GM21825 (cell line): ENCODE results near the gene ANGPT4.

Experiments used
- ATAC-seq: cut with Tn5 transposase; IDR thresholded peaks from one replicate; pipeline ENCODE4 v1.9.1; 2021; ENCODE audit warnings: mild to moderate bottlenecking, moderate library complexity; ENCODE audit not compliant: unreplicated experiment

ANGPT4 gene

DNA sequence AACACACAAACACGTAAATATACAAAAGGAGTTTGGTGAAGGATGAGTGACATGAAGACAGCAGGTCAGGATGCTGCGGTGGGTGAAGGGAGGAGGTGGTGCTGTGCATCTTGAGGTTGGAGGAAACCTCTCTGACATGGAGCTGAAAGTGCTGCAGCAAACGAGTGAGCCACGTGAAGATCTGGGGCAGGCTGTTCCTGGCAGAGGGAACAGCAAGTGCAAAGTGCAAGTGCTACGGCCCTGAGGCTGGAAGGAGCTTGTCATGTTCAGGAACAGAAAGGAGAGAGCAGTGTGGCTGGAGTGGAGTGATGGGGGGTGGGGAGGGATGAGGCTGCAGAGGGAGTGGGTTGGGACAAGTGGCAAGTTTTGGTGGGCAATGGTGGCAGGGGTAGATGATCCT lies 24.8 kb upstream of the ANGPT4 start:
- ATAC-seq = no peak

DNA sequence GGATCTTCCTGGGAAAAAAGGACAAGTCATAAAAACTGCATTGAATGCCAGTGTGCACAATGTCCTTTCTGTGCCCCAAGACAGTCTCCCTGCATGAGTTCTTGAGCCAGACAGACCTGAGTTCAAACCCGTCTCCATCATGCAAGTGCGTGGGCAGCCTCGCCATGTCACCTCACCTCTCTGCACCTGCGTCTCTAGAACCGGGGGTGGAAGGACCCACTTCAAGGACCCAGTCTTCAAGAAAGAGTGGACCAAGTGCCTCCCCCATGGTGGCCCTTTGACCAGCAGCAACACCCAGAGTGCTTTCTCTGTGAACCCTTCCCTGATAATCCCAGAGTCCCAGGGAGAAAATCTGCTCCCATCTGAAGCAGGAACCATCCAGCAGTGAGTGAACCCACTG lies 23.5 kb upstream of the ANGPT4 start:
- ATAC-seq = no peak

DNA sequence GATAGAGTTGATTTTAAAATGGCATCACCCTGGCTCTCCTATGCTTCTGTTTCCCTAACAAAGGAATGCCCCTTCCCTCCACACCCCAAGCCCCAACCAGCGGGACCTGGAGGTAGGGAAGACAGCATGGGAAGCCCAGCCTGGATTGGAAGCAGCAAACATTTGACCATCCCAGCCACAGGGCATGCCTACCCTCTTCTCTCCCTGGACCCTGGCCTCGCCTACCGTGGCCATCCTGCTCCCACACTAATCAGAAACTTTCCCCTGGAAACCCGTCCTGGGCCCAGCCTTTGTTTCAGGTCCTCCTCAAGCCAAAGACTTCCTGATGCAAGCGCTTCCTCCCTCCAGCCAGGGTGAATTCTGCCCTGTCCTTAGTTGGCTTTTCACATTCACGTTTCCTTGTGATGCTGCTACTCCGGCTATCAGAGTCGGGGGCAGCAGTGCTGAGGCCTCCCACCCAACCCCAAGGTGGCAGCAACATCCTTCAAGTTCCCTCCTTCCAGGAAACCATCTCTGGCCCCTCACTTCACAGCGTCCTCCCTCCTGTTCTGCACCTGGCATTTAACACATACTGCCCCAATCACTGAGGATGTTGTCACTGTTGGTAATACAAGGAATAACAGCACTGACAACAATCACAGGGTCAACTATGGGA lies 18.2 kb upstream of the ANGPT4 start:
- no peak for ATAC-seq

DNA sequence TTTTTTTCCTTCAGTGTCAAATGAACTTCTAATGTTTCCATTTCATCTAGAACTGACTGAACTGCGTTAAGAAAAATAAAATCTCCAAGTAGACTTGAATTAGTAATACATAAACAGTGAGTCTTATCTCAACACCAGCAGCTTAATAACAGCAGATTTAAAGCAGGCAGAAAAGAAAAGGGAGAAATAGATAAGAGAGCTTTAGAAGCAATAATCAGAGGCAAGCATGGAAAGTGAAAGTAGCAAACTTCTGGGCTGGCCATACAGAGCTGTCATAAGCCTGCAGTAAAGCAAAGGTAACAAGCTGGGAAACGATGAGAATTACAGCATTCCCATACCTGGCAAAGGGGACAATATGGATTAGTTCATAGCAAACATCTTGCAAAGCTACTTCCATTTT lies 16.9 kb upstream of the ANGPT4 start:
- ATAC-seq = no peak

- ATAC-seq = no peak
Observed at GRCh38 chr20:931401-931800, 15.3 kb upstream of the ANGPT4 start.

GRCh38 chr20:926670-927069 lies 10.5 kb upstream of the ANGPT4 start:
- ATAC-seq = no peak

DNA sequence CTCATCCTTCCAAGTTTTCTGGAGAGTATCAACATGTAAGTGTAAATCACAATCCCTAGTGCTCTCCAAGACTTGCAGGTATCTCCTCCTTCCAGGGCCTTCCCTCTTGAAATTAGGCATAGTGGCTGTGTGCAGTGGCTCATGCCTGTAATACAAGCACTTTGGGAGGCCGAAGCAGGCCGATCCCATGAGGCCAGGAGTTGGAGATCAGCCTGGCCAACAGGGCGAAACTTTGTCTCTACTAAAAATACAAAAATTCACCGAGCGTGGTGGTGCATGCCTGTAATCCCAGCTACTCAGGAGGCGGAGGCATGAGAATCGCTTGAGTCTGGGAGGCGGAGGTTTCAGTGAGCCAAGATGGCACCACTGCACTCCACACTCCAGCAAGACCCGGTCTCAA lies 9.4 kb upstream of the ANGPT4 start:
- ATAC-seq = no peak

DNA sequence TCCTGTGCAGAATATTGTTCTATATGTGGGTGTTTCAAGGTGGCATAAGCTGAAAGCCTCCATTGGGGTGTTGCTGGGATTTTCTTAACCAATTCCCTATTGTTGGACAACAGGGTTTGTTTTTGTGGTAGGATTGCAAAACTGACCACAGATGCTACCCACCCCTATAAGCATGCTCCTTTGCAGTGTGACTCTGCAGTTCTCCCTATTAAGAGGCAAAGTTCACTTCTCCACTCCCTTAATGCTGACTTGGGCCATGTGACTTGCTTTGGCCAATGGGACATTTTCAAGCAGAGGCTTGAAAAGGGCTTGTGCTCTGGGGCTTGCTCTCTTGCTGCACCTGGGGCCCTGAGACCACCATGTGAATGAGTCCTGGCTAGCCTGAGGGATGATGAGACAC lies 8.5 kb upstream of the ANGPT4 start:
- ATAC-seq = no peak

DNA sequence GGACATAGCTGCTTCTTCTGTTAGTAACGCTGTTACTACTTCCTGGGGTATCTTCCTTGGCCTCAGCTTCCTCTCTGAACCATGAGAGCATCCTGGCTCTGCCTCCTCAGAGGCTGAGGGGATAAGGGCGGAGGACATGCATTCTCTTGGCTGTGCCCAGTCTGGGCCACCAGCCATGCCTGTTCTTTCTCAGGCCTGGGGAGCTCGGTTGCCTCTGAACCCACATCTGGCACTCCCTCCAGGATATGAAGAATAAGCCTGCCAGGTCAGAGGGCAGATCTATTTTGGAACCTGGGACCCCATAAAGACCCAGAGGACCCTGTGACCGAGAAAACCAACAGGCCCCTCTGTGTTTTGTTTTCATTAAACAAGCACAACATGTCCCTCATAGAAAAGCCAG lies 6.6 kb upstream of the ANGPT4 start:
- no peak for ATAC-seq

- ATAC-seq = no peak
Observed at GRCh38 chr20:921068-921467, 4.9 kb upstream of the ANGPT4 start.

- no peak for ATAC-seq
Observed at GRCh38 chr20:920311-920710, 4.2 kb upstream of the ANGPT4 start.

- no peak for ATAC-seq
Observed at GRCh38 chr20:919491-919916, 3.4 kb upstream of the ANGPT4 start.

DNA sequence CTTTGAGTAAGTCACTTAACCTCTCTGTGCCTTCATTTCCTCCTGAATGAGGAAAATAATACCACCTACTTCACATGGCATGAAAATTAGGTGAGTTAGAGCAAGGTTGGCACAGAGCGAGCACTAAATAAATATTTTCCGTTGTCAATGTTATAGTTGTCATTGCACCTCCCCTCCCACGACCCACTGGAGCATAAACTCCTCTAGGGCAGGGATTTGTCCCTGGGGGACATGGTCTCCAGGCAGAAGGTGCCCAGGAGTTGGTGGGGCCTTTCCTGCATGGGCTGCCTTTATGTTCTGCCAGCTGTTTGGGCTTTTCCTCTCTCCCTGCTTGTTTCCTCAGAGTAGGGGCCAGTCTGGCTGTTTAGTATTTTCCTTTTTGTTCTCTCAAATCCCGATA lies 1.3 kb upstream of the ANGPT4 start:
- no peak for ATAC-seq

DNA sequence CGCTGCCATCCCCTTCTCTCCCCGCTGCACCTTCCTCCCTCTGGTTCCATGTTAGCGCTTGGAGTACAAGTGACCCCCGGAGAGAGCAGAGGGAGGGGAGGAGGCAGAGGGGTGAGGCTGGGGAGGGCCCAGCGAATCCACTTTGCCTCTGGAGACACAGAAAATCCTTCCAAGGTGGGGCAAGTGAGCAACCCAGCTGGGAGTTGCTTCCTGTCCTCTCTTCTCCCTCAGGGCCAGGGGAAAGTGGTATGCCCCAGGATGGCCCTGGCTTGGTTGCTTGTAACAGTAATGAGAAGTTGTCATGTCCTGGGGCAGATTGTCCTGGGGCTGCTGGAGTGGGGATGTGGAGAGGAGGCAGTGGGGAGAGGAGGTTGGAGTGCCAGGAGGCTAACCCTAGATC lies 691 bp upstream of the ANGPT4 start:
- ATAC-seq = no peak

DNA sequence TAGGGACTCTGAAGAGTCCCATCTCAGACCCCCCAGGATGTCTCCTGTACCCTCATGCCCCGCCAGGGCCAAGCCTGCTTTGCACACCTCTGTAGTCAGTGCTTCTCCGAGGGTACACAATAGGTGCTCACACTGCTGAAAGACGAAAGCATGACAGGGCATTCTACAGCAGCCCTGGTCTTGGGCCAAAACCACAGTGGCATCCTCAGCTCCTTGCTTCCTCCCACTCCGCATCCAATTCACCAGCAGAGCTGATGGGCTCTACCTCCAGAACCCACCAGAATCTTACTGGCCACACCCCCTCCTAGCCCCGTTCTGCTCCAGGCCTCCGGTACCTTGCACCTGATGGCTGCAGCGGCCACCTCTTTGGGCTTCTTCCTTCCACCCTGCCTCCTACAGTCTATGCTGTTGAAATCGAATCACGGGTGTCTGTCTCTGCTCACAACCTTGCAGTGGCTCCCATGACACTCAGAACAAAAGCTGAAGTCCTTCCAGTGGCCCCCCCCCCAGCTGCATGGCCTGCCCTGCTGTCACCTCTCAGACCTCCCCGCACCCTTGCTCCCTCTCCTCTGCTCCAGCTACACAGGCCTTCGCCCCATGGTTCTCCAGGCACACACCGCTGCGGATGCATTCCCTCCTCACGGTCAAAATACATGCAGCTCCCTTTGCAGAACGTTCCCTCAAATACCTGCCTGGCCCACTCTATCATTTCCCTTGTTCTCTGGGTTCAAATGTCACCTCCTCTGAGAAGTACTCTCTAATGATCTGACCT lies 1.2 kb downstream of the ANGPT4 start:
- ATAC-seq = no peak

DNA sequence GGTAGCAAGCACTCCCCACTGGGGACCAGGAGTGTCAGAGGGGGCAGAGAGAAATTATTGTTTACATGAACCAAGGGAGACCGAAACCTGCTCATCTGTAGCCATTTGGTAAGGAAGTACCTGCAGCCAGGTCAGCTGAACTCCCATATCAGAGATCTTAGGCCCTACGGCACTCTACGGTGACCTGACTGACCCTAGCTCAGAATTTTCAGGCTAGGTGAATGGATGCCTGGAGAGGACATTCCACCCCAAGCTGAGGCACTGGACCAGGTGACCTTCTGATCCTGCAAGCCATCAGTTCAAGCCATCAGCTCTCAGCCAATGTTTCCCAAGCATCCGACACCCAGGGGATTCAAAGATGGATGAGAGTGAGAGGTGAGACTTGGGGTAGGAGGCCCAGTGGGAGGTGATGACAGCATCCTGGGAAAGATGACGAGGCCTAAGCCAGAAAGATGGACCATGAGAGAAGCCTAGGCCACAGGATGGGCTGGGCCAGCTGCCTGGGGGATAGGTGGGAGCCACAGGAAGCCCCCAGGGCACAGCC lies 2.8 kb downstream of the ANGPT4 start:
- no peak for ATAC-seq

DNA sequence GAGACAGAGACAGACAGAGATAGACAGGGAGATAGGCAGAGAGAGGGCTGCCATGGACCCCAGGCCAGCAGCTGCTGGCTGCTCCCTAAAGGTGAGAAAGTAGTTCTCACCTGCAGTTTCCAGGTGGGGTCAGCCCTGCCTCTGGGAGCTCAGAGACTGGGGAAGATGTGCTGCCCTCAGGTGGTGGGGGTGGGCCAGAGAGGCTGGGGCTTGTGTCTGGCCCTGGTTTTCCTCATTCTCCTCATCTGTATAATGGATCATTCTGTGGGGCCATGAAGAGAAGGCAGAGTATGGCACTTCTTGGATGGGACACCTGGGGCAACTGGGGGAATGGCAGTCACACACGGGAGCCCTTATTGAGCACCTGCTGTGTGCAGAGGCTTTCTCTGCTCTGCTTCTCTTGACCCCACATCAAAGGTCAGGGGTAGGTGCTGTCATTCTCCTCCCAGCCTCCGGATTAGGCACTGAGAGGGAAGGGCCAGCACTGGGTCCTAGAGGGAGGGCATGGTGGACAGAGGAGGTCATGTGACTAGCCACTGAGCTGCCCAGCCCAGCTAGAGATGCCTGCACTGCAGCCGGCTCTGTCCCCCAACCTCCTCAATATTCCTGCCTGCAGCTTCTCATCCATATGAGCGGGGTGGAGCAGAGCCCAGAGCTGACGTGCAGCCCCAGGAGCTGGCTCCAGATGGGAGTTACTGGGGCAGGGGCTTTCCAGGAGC lies 4.1 kb downstream of the ANGPT4 start:
- ATAC-seq = no peak

DNA sequence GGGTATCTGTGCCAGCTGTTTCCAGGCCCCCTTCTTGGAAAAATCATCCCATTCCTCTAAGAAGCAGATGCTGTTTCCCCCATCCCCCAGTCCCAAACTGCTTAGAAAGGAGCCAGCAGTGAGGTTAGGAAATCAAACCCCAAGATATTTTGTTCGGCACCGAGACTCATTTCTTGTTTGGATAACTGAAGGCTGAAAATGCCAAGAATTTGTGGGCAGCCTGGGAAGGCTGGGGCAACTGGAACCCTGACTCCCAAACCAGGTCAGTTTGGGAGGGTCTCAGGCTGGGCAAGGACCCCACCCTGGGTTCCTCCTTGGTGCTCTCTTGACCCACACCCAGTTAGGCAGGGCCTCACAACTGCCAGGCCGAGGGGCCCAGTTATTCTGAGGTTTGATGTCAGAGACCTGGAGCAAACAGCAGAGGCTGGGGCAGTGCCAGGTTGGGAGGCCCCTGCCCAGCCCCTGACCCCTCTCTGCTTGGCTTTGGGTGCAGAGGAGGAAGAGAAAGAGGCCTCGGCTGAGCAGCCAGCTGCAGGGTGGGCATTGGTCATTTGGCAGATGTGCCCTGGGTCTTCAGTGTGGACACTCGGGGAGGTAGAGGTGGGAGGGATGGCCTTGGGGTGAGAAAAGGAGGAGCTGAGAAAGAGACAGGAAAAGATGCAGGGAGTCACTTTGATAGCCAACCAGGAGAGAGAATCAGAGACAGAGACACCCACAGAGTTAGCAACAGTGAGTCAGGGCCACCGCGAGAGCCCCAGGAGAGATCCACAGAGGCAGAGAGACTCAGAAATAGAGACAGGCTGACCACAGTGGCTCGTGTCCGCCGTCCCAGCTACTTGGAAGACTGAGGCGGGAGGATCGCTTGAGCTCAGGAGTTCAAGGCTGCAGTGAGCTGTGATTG lies 5.0 kb downstream of the ANGPT4 start:
- no peak for ATAC-seq

DNA sequence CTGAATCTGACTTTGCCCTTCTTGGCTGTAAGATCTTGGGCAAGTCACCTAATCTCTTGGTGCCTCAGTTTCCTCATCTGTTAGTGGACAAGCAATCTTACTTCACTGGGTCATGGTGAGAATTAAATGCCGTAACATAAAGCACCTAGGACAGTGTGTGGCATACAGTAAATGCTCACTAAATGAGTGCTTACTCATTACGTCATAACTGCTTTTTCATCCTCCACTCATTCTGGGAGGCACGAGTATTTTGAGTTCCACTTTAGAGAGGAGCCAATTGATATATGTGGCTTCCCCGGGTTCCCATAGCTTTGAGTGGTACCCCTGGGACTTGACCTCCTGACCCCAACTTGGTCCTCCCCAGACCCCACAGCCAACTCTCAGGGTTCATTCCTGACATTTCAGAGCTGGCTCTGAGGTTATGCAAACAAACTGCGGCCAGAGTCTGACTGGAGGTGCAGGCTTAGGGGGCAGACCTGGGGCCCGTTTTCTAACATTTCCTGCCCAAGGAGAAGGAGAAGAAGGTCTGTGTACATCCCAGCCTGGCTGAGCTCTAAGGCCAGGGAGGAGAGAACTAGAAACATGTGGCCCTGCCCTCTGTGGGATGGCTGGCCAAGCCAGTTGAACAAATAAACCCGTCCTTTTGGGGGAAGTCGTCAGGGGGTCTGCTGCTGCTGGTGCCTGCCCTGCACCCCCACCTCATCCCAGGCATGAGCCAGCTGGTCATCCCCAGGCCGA lies 5.8 kb downstream of the ANGPT4 start:
- ATAC-seq = no peak

- no peak for ATAC-seq
Observed at GRCh38 chr20:909641-910040, 6.5 kb downstream of the ANGPT4 start.
